HG02759 (cell line): ENCODE measurements around the gene ARF6.
"Not testable (repeated sequence)": the region's sequence is repeated elsewhere in the genome, so short reads cannot be mapped to it uniquely, and the experiment has no call there.

Experiments
- ATAC-seq: cut with Tn5 transposase; IDR thresholded peaks from one replicate; pipeline ENCODE4 v1.9.1; 2021; ENCODE audit warnings: mild to moderate bottlenecking, moderate library complexity; ENCODE audit not compliant: unreplicated experiment

The ARF6 gene

GRCh38 chr14:49892636-49893308 lies at the start of gene ARF6:
Gene ARF6 (plus strand): TSS chr14:49893082. CDS start chr14:49893737, 655 bp downstream.
- ATAC-seq = peak; percentile 83

- ATAC-seq = no peak
Observed at GRCh38 chr14:49849213-49849847, 43.6 kb upstream of the ARF6 start.

DNA sequence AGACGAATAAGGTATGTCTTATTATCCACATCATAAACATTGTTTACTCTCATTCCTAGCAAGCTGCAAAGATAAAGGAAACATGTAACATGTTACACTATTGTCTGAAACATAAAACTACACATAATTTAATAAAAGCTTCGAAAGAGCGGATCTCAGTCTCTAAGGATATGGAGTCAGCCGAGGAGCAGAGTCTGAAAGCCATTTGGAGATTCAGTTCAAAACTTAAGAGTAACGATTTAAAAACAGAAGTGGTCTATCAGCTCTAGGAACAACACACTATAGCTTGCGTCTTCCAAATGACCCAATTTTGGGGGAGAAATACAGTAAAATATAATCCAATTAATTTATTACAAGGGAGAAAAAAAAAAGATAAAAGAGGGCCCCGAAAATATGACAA lies 41.1 kb upstream of the ARF6 start:
- no peak for ATAC-seq

- ATAC-seq = peak; percentile 86
Observed at GRCh38 chr14:49852301-49853157, 40.4 kb upstream of the ARF6 start, which contains the start of gene NEMF. Gene NEMF (minus strand): TSS chr14:49852788. CDS start chr14:49852753, 35 bp downstream.

DNA sequence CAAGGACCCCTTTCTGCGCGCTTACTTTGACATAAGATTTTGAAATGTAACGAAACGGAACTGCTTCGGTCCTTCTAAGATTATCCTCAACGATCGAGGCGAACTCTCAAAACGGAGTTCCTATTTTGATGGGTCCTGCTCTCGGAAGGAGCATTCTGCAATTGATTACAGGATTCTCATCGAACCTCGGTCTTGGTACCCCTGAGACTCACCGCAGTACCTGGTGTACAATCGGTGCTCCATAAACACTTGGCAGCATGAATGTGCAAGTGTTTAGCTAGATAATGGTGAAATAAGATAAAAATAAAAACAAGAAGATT lies 39.8 kb upstream of the ARF6 start:
- peak; percentile 20 for ATAC-seq

- ATAC-seq = peak; percentile 47
Observed at GRCh38 chr14:49853572-49854375, 39.1 kb upstream of the ARF6 start.

DNA sequence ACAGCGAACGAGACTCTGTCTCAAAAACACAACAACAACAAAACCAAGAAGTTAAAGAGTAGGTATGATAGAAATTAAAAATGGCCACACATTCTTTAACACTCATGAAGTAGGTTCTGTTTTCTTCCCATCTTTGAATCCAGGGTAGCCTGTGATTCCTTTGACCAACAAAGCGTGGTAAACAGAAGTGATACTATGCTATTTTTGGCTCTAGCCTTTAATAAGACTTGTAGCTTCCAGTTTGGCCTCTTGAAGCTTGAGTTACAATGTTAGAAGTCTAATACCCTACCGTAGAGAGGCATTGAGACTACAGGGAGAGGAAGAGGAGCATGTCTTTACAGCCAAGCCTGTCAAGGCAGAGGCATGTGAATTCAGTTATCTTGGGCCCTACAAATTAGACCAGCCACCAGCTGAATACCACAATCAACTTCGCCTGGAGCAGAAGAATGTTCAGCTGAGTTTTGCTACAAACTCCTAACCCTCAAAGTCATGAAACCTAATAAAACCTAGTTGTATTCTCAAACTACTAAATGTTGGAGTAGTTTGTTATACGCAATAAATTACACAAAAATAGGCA lies 35.4 kb upstream of the ARF6 start:
- no peak for ATAC-seq

GRCh38 chr14:49858383-49858782 lies 34.5 kb upstream of the ARF6 start:
- ATAC-seq = no peak

- no peak for ATAC-seq
Observed at GRCh38 chr14:49860988-49861698, 31.7 kb upstream of the ARF6 start.

DNA sequence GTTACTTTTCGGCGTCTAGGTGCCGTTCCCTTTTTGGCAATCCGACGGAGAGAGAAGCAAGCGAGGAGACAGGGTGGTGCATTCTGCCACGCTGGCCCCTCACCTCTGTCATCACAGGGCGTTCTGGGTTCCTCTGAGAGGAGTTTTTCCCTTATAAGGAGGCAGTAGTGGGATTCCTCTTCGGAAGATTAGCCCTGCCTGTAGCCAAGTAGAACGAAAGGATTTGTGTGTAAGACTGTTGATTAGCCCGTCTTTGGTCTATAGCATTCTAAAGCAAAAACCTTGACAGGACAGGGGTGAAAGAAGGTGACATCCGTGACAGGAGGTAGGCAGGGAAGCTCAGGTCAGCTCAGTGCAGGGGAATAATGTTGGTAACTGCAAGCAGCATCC lies 31.2 kb upstream of the ARF6 start:
- ATAC-seq = peak; percentile 7

- peak; percentile 11 for ATAC-seq
Observed at GRCh38 chr14:49862089-49862673, 30.7 kb upstream of the ARF6 start.

DNA sequence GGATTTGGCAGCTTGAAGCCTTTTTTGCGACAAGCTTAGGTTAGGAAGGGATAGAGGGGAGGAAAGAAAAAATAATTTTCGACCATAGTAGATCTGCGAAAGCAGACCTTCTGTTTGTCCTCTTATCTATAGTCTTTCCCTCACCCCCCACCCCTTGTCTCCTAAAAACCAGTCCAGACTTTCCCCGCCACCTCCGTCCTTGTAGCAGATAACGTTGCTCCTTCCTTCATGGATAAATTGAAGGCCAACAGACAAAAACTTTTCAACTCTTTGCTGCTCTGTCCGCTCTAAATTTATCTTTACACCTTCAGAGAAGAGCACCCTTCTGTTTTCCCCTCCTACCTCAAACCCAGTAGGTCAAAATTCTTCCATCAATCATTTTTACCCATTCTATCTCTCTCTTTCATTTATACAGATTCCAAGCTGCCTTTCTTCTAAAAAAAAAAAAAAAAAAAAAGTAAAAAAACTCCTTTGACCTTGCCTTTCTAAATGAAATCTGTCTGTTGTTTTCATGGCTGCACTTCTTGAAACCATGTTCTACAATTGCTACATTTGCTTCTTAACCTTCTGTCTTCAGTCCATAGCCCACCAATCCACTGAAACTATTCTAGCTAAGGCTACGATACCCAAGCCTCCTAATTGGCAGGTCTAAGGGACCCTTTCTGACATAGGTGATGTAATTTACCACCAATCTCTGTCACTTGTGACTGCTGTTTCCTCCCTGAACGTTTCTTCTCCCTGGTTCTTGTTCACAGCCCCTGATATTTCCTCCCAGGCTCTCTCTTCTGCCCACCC lies 29.2 kb upstream of the ARF6 start:
- ATAC-seq = no peak

GRCh38 chr14:49865431-49865859 lies 27.4 kb upstream of the ARF6 start:
- ATAC-seq = no peak

DNA sequence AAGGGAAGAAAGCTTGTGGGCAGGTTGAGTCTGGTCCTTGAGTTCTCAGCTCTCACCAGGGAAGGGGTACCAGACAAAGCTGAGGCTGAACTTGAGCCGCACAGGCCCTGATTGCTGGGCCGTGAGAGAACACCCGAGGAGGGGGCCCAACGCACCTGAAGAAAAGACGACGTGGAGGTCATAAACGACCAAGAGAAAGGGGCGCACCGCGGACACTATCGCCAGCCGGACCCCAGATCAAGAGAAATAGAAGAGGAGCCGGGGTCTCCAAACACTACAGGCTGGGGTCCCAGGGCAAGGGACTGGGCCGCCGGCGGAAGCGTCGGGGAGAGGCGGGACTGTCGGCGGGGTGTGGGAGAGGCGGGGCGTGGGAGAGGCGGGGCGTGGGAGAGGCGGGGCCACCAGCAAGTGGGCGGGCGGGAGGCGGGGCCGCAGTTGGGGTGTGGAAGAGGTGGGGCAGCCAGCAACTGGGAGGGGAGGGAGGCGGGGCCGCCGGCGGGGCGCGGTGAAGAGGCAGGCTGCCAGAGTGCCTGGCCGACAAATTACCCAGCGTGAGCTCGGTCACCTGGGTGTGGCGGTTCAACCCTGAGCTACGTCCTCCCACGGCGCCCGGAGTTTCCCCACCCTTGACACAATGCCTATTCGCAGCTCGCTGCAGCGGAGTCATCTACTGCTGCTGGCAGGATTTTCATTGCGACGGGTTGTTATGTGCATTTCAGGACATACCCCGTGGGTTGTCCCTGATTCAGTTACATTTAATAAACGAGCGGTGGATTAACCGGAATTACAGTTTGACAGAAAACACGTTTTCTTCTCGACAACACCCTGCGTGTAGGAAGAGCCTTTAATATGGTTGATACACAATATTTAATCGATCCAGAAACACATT lies 24.8 kb upstream of the ARF6 start:
- peak; percentile 92 for ATAC-seq

DNA sequence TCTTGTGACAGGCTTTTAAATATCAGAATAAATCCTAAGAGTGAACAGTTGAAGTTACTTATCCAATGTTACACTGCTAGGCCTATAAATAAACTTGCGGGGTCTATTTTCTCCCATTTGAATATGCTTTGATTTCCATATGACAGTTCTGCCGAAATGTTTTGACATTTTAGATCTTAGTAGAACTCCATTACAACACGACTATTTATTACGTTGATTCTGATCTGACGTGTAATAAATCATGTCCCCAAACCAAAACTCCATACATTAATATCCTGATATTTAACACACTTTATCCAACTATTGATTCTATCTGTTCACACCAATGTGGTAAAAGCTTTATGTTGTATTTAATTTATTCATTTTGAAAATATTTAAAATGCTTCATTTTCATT lies 24.2 kb upstream of the ARF6 start:
- no peak for ATAC-seq

DNA sequence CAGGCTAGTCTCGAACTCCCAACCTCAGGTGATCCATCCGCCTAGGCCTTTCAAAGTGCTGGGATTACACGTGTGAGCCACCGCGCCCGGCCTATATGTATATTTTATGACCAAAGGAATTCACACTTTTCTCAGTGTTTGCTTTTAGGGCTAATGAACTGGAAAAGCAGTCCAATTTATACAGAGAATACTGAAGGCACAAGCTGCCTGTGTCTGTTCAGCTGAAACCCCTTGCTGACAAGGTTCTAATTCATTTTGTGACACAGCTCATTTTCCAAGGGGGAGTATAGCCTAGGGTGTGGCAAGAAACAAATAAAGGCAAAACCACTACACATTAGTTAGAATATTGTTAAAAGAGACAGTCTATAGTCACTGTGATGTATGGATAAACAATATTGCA lies 22.0 kb upstream of the ARF6 start:
- no peak for ATAC-seq

- not testable (repeated sequence) for ATAC-seq
Observed at GRCh38 chr14:49873548-49873947, 19.3 kb upstream of the ARF6 start.
